OCI-LY1 (cell line): ENCODE data around the gene DCC.

Source experiments
- H2AFZ ChIP-seq: fragments of 200-600 bp; sonication (generic), shearing (Covaris generic); 2 replicates; pipeline ENCODE4 v1.6.0; 2014; ENCODE audit warnings: antibody characterized with exemption, mild to moderate bottlenecking, low read length
- H3F3A ChIP-seq: fragments of 200-600 bp; sonication (generic), shearing (Covaris generic); 2 replicates; pipeline ENCODE4 v1.6.0; 2014; ENCODE audit warnings: mild to moderate bottlenecking, antibody characterized with exemption, low read length, moderate library complexity; ENCODE audit not compliant: insufficient read depth
- H3K27ac ChIP-seq: fragments of 200-600 bp; sonication (generic); 2 replicates; pipeline ENCODE4 v1.5.1; 2014; ENCODE audit warnings: low read length, mixed run types, mild to moderate bottlenecking, low read depth; ENCODE audit not compliant: poor library complexity, severe bottlenecking
- H3K27me3 ChIP-seq: fragments of 200-600 bp; sonication (generic); 2 replicates; pipeline ENCODE4 v1.6.0; 2014; ENCODE audit warnings: antibody characterized with exemption, mild to moderate bottlenecking, low read length, moderate library complexity; ENCODE audit not compliant: insufficient read depth
- H3K36me3 ChIP-seq: fragments of 200-600 bp; sonication (generic); 2 replicates; pipeline ENCODE4 v1.6.1; 2014; ENCODE audit warnings: mild to moderate bottlenecking, antibody characterized with exemption, low read length, moderate library complexity, mixed read lengths; ENCODE audit not compliant: insufficient read depth
- H3K4me1 ChIP-seq: fragments of 200-600 bp; sonication (generic); 2 replicates; pipeline ENCODE4 v1.5.1; 2014; ENCODE audit warnings: mild to moderate bottlenecking, low read length, moderate library complexity; ENCODE audit not compliant: insufficient read depth, severe bottlenecking
- H3K4me2 ChIP-seq: fragments of 200-600 bp; sonication (generic), shearing (Covaris generic); 2 replicates; pipeline ENCODE4 v1.6.1; 2014; ENCODE audit warnings: low read length
- H3K4me3 ChIP-seq: fragments of 200-600 bp; sonication (generic); 2 replicates; pipeline ENCODE4 v1.5.1; 2014; ENCODE audit warnings: low read length, low read depth, mild to moderate bottlenecking, mixed read lengths; ENCODE audit not compliant: poor library complexity, severe bottlenecking
- H3K79me2 ChIP-seq: fragments of 200-600 bp; shearing (Covaris generic); 2 replicates; pipeline ENCODE4 v1.6.1; 2016; ENCODE audit warnings: mixed run types, low read length, mixed read lengths; ENCODE audit not compliant: insufficient read depth
- H3K9ac ChIP-seq: fragments of 200-600 bp; sonication (generic), shearing (Covaris generic); 2 replicates; pipeline ENCODE4 v1.6.1; 2014; ENCODE audit warnings: mild to moderate bottlenecking, low read length, mixed read lengths
- H3K9me2 ChIP-seq: fragments of 200-600 bp; sonication (generic), shearing (Covaris generic); 2 replicates; pipeline ENCODE4 v1.6.1; 2014; ENCODE audit warnings: low read depth, mild to moderate bottlenecking, low read length, mixed read lengths
- H3K9me3 ChIP-seq: fragments of 200-600 bp; shearing (Covaris generic); 2 replicates; pipeline ENCODE4 v1.6.1; 2014; ENCODE audit warnings: low read length, mixed read lengths
- H4K20me1 ChIP-seq: fragments of 200-600 bp; sonication (generic), shearing (Covaris generic); 2 replicates; pipeline ENCODE4 v1.6.0; 2016; ENCODE audit warnings: mild to moderate bottlenecking, low read length; ENCODE audit not compliant: insufficient read depth
- CTCF ChIP-seq: fragments of 200-600 bp; sonication (generic), shearing (Covaris generic); IDR thresholded peaks from 2 replicates; pipeline ENCODE4 v1.5.1; 2017; ENCODE audit warnings: mild to moderate bottlenecking, antibody characterized with exemption, low read length, moderate library complexity, mixed read lengths
- EZH2 ChIP-seq: fragments of 200-600 bp; sonication (generic), shearing (Covaris generic); IDR thresholded peaks from 2 replicates; pipeline ENCODE4 v1.8.0; 2017; ENCODE audit warnings: borderline replicate concordance, mixed run types, mild to moderate bottlenecking, antibody characterized with exemption, low read length, moderate library complexity, mixed read lengths

Gene DCC

GRCh38 chr18:52475325-52475724 lies 135.3 kb downstream of the DCC start:
- H3F3A ChIP-seq = no peaks in the 10 kb centered on the region
- H3K27me3 ChIP-seq = no peaks in the 10 kb centered on the region
- H3K79me2 ChIP-seq = no peaks in the 10 kb centered on the region
- H3K4me1 ChIP-seq = no peaks in the 10 kb centered on the region
- no peak overlapping the region for H2AFZ ChIP-seq
- no peak overlapping the region for H3K4me2 ChIP-seq
- H3K27ac ChIP-seq = no peak overlapping the region
- H3K9ac ChIP-seq = no peak overlapping the region
- no peaks in the 10 kb centered on the region for H3K9me3 ChIP-seq
- no peak for TF ChIP-seq CTCF
- no peak for TF ChIP-seq EZH2
- no peak overlapping the region for H3K4me3 ChIP-seq
- no peaks in the 10 kb centered on the region for H3K36me3 ChIP-seq
- no peaks in the 10 kb centered on the region for H3K9me2 ChIP-seq
- no peaks in the 10 kb centered on the region for H4K20me1 ChIP-seq

- TF ChIP-seq CTCF = no peak
- TF ChIP-seq EZH2 = no peak
These were observed 141.1 kb downstream of the DCC start for GRCh38 chr18:52481116-52481515.

GRCh38 chr18:52484977-52485376 lies 145.0 kb downstream of the DCC start:
- no peaks in the 10 kb centered on the region for H3K9me3 ChIP-seq
- no peaks in the 10 kb centered on the region for H4K20me1 ChIP-seq
- H2AFZ ChIP-seq = no peak overlapping the region
- H3K36me3 ChIP-seq = no peaks in the 10 kb centered on the region
- H3K4me2 ChIP-seq = no peak overlapping the region
- H3K4me3 ChIP-seq = no peak overlapping the region
- H3K79me2 ChIP-seq = no peaks in the 10 kb centered on the region
- TF ChIP-seq EZH2 (no peak), CTCF (no peak)
- no peaks in the 10 kb centered on the region for H3K27me3 ChIP-seq
- no peaks in the 10 kb centered on the region for H3K9me2 ChIP-seq
- H3K27ac ChIP-seq = no peak overlapping the region
- H3K9ac ChIP-seq = no peak overlapping the region
- H3F3A ChIP-seq = no peaks in the 10 kb centered on the region
- no peaks in the 10 kb centered on the region for H3K4me1 ChIP-seq

More at GRCh38 chr18:52481116-52481515, 141.1 kb downstream of the DCC start:
- H4K20me1 ChIP-seq = no peaks in the 10 kb centered on the region
- H3K27ac ChIP-seq = no peak overlapping the region
- H2AFZ ChIP-seq = no peak overlapping the region
- H3K9me3 ChIP-seq = no peaks in the 10 kb centered on the region
- no peaks in the 10 kb centered on the region for H3K79me2 ChIP-seq
- H3K27me3 ChIP-seq = no peaks in the 10 kb centered on the region
- no peak overlapping the region for H3K4me3 ChIP-seq
- H3F3A ChIP-seq = no peaks in the 10 kb centered on the region
- H3K36me3 ChIP-seq = no peaks in the 10 kb centered on the region
- H3K4me2 ChIP-seq = no peak overlapping the region
- no peaks in the 10 kb centered on the region for H3K9me2 ChIP-seq
- H3K9ac ChIP-seq = no peak overlapping the region
- H3K4me1 ChIP-seq = no peaks in the 10 kb centered on the region
